HepG2 (cell line): ENCODE data around the gene PLIN3.

Experiments used
- CEBPB ChIP-seq: IDR thresholded peaks from 2 replicates; pipeline ENCODE4 v1.6.1; 2011; ENCODE audit warnings: low read depth, low read length, improper control_type of control experiment, borderline replicate concordance
- CTCF ChIP-seq: sonication (generic); formaldehyde crosslinking; IDR thresholded peaks from 2 replicates; pipeline ENCODE4 v1.5.0; 2020; ENCODE audit warnings: mild to moderate bottlenecking, missing genetic modification reagents, moderate library complexity
- GTF2F1 ChIP-seq: fragments of 150-350 bp; IDR thresholded peaks from 2 replicates; pipeline ENCODE4 v1.6.1; 2014; ENCODE audit warnings: low read length
- HMGXB4 ChIP-seq, 2 experiments: sonication (generic) in 1 of 2; formaldehyde crosslinking in 1 of 2; IDR thresholded peaks; 2 replicates each; pipeline versions ENCODE4 v1.4.0 to v1.6.1; 2018 to 2020; ENCODE audit warnings: missing genetic modification reagents in 2 of 2, borderline replicate concordance in 1 of 2, low read depth in 1 of 2, mild to moderate bottlenecking in 1 of 2, missing biosample characterization in 1 of 2
- HNRNPLL ChIP-seq: fragments of 200-400 bp; formaldehyde crosslinking; IDR thresholded peaks from 2 replicates; pipeline ENCODE4 v1.6.1; 2017; ENCODE audit warnings: mild to moderate bottlenecking, low read depth, low read length; ENCODE audit not compliant: poor library complexity, severe bottlenecking
- HOMEZ ChIP-seq: IDR thresholded peaks from 2 replicates; pipeline ENCODE4 v1.6.1; 2016; ENCODE audit warnings: low read depth
- MYNN ChIP-seq: sonication (generic); formaldehyde crosslinking; IDR thresholded peaks from 2 replicates; pipeline ENCODE4 v1.4.0; 2020; ENCODE audit warnings: mild to moderate bottlenecking, low read depth, missing genetic modification reagents
- TAF15 ChIP-seq: fragments of 200-400 bp; formaldehyde crosslinking; IDR thresholded peaks from one replicate; pipeline ENCODE4 v1.6.1; 2018; ENCODE audit warnings: mild to moderate bottlenecking, low read depth, low read length; ENCODE audit not compliant: poor library complexity, severe bottlenecking
- TBL1XR1 ChIP-seq: fragments of 150-350 bp; IDR thresholded peaks from 2 replicates; pipeline ENCODE4 v1.6.1; 2014; ENCODE audit warnings: borderline replicate concordance, low read length; ENCODE audit not compliant: partially characterized antibody
- ZFP36 ChIP-seq: fragments of 150-350 bp; IDR thresholded peaks from 2 replicates; pipeline ENCODE4 v1.6.1; 2018; ENCODE audit warnings: borderline replicate concordance, low read length, low read depth; ENCODE audit not compliant: partially characterized antibody
- ZNF556 ChIP-seq: sonication (generic); formaldehyde crosslinking; IDR thresholded peaks from 2 replicates; pipeline ENCODE4 v1.4.0; 2020; ENCODE audit warnings: mild to moderate bottlenecking, missing genetic modification reagents, borderline replicate concordance
- ZNF644 ChIP-seq: IDR thresholded peaks from 2 replicates; pipeline ENCODE4 v1.6.1; 2016; ENCODE audit warnings: low read depth
- TF ChIP-seq, protein P1 (sequence below), 2 experiments: sonication (generic) in 1 of 2; formaldehyde crosslinking in 1 of 2; IDR thresholded peaks; 2 replicates each; pipeline versions ENCODE4 v1.5.1 to v1.6.1; 2011 to 2020; ENCODE audit warnings: borderline replicate concordance in 1 of 2, low read depth in 1 of 2, low read length in 1 of 2, mild to moderate bottlenecking in 1 of 2, missing genetic modification reagents in 1 of 2, moderate library complexity in 1 of 2

DNA sequence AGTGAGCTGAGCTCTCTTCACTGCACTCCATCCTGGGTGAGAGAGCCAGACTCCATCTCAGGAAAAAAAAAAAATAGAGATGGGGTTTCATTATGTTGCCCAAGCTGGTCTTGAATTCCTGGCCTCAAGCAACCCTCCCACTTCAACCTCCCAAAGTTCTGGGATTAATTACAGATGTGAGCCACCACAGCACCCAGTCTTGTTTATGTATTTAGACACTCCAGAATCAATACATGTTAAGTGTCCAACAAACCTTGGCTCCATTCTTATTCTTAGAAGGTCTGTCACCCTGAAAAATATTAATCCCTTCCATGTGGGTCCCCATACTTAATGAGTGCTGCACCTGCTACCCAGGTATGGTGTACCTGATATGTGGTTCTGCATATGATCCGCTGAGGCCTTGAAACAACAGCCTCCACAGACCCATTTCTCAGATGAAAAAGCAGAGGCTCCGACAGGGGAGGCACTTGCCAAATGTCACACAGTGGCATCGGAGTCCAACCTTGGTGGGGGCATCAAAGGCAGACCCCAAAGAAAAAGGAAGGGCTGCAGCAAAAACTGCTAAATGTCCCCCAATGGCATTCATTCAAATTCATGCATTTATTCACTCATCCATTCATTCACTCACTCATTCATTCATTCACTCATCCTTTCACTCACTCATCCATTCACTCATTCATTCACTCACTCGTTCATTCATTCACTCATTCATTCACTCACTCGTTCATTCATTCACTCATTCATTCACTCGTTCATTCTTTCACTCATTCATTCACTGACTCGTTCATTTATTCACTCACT is 52.6 kb downstream of the PLIN3 start:
- TF ChIP-seq, protein P1, sequence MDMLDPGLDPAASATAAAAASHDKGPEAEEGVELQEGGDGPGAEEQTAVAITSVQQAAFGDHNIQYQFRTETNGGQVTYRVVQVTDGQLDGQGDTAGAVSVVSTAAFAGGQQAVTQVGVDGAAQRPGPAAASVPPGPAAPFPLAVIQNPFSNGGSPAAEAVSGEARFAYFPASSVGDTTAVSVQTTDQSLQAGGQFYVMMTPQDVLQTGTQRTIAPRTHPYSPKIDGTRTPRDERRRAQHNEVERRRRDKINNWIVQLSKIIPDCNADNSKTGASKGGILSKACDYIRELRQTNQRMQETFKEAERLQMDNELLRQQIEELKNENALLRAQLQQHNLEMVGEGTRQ (IDR thresholded peaks at IDR 0.05; ENCODE audit: low read depth, low read length) = no peak
- TF ChIP-seq, protein P1 (CRISPR knock-in tag; IDR thresholded peaks at IDR 0.05; ENCODE audit: borderline replicate concordance) = no peak
- no peak for TF ChIP-seq ZFP36
- TF ChIP-seq TAF15 = no peak
- TF ChIP-seq HOMEZ (CRISPR knock-in tag) = no peak
- TF ChIP-seq ZNF556 = no peak
- no peak for TF ChIP-seq GTF2F1
- no peak for TF ChIP-seq CTCF (CRISPR knock-in tag)
- TF ChIP-seq HMGXB4 (CRISPR knock-in tag; IDR thresholded peaks at IDR 0.05; ENCODE audit: borderline replicate concordance in 1 of 2, low read depth in 1 of 2) = no peak
- TF ChIP-seq CEBPB = no peak
- no peak for TF ChIP-seq TBL1XR1
- TF ChIP-seq ZNF644 (CRISPR knock-in tag) = no peak
- no peak for TF ChIP-seq MYNN (CRISPR knock-in tag)
- no peak for TF ChIP-seq HNRNPLL
